D721Med (cell line): ENCODE data around the gene KCNK4.

Experiments used
- DNase-seq: peaks from one replicate; pipeline ENCODE4 v3.0.0; 2011; ENCODE audit warnings: low spot score; ENCODE audit not compliant: insufficient read length
- FAIRE-seq: peaks from 2 replicates; lab custom pipeline; 2011; peaks lifted over from hg19 to GRCh38; lab: Jason Lieb, UNC
- CTCF ChIP-seq: IDR thresholded peaks from 2 replicates; pipeline ENCODE4 v1.5.1; 2012; ENCODE audit warnings: mild to moderate bottlenecking, control low read depth; ENCODE audit not compliant: insufficient read depth; ENCODE audit errors: missing control alignments

KCNK4 gene

GRCh38 chr11:64283092-64283491 lies 8.0 kb upstream of the KCNK4 start:
- DNase-seq (no peak), FAIRE-seq (no peak)
- no peak for TF ChIP-seq CTCF

GRCh38 chr11:64284048-64284961 lies 6.8 kb upstream of the KCNK4 start, which contains the start of gene BAD:
BAD (minus strand) TSS chr11:64284665; CDS start chr11:64284368, 297 bp downstream.
- DNase-seq (peak; percentile 96), FAIRE-seq (no peak)
- no peak for TF ChIP-seq CTCF

DNA sequence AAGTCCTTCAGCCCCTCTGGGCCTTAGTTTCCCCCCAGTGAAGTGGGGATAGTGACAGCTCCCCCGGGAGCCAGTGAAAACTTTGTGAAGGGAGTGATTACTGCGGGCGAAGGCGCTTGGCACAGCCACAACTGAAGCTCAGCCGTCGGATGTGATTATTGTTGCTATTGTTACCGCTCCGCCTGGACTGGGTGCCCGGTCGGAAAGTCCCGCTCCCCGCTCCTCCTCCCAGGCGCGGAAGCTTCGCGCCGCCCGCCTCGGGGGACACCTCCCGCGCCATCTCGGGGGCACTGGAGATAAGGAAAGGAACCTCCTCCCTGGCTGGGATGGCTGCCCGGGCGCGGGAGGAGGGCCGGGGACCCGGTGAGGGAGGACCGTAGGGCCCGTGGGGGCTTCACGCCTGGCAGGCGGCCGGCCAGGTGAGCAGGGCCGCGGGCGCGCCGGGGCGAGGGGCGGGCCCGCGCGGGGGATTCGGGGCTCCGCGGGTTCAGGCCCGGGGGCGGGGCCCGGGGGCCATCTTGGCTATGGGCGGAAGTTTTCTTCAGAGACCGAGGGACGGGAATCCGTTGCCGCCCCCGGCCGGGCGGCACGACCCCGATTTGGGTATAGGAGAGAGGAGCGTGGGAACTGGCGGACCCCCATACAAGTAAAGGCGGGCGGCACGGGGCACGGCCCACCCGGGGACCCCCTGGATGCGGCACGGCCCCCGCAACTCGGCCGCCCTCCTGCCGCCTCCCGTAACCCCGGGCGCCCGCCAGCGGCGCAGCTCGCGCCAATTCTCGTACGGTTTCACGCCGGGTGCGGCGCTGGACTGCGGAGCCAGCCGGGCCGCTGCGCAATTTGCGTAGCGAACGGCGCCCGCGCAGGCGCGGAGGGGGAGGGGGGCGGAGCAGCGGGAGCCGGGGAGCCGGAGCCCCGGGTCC lies 5.9 kb upstream of the KCNK4 start, which contains the start of gene GPR137:
GPR137 (plus strand) TSS at position 887 of the 923 bp plus-strand sequence. CDS start 677 bp downstream, outside the sequence.
- no peak for FAIRE-seq

GRCh38 chr11:64285885-64286800 lies 5.0 kb upstream of the KCNK4 start:
- no peak for TF ChIP-seq CTCF
- FAIRE-seq (no peak), DNase-seq (no peak)

More for the DNA sequence above, 5.9 kb upstream of the KCNK4 start, which contains the start of gene GPR137:
- DNase-seq = peak; percentile 89
- TF ChIP-seq CTCF = no peak

GRCh38 chr11:64286801-64287159 lies 4.3 kb upstream of the KCNK4 start:
- no peak for FAIRE-seq
- DNase-seq = no peak
- no peak for TF ChIP-seq CTCF

DNA sequence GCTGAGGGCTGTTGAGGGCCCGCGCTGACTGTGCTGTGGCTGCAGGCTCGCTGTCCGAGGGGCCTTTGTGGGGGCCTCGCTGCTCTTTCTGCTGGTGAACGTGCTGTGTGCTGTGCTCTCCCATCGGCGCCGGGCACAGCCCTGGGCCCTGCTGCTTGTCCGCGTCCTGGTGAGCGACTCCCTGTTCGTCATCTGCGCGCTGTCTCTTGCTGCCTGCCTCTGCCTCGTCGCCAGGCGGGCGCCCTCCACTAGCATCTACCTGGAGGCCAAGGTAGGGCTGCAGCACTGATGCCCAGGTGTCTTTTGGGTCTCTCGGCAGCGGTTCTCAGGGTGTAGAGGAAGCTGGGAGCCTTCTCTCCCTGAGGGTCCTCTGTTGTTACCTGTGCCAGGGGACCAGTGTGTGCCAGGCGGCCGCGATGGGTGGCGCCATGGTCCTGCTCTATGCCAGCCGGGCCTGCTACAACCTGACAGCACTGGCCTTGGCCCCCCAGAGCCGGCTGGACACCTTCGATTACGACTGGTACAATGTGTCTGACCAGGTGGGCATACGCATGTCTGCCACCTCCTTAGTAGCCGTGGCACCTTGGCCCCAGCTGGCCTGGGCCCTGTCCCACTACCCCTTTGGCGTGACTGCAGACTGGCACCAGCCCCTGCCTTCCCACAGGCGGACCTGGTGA lies 3.3 kb upstream of the KCNK4 start:
- FAIRE-seq (no peak), DNase-seq (no peak)
- no peak for TF ChIP-seq CTCF
